ENCODE results near the gene FBXO46. TPM values are rescaled to one million over a fixed set of nuclear protein-coding genes. Genes with fewer than 3 reads are reported as not detected.
A peak's percentile ranks its signal among the peaks of the same experiment; 100 is the strongest.

The FBXO46 gene
- total and polyA plus RNA-seq, 2 of the 13 experiments (the other 11 are each of a cell fraction or from before 2014, with no cell fraction given): 6.2 to 6.4 TPM

DNA sequence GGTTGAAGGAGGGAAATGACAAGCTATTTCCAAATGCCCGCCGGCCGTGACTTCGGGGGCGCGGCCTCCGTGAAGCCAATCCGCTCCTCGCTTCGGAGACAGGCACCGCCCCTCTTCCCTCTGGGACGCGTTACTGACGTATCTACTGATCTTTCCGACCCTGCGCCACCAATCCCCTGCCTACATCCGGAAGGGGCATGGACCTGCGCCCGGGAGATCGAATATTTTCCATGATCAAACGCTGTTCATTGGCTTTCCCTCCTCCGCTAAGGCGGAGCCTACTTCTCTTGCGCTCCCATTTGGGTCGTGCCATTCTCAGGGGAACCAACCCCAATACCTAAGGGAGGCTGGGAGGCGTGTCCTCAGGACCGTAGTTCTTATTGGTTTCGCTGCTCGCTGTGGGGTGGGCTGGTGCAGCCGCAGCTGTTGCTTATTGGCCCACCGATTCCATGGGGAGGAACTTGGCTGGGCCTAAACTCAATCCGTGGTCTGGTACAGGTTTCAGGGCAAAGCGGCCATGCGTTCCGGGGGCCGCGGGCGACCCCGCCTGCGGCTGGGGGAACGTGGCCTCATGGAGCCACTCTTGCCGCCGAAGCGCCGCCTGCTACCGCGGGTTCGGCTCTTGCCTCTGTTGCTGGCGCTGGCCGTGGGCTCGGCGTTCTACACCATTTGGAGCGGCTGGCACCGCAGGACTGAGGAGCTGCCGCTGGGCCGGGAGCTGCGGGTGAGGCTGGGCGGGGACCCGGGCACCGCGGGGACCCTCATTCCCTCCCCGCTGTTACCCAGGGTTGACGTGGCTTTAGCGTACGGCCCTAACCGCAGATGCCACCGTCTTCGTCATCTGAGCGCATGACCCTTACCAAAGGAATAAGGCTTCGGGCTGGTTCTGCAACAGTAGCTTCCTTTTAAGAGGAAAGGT lies 38.2 kb downstream of the FBXO46 start, which contains the start of gene QPCTL (continued):
- 0 out of 2 replicates have a peak, but pooled peaks have one; percentile 38 for TF ChIP-seq SRY (CRISPR knock-in tag; IDR thresholded peaks at IDR 0.05)
- TF ChIP-seq ISX (CRISPR knock-in tag; conservative IDR thresholded peaks at IDR 0.05): no peak
- 0 out of 2 replicates have a peak, but pooled peaks have one; percentile 3 for TF ChIP-seq FOSL2 (CRISPR knock-in tag; IDR thresholded peaks at IDR 0.05)
- TF ChIP-seq SRF (IDR thresholded peaks at IDR 0.05; ENCODE audit: low read depth, low read length): 0 out of 2 replicates have a peak, but pooled peaks have one; percentile 42
- no peak for TF ChIP-seq ZNF660 (CRISPR knock-in tag; IDR thresholded peaks at IDR 0.05; ENCODE audit: borderline replicate concordance, low read depth)
- TF ChIP-seq MLLT10 (CRISPR knock-in tag; IDR thresholded peaks at IDR 0.05): no peak
- no peak for TF ChIP-seq KLF12 (CRISPR knock-in tag; IDR thresholded peaks at IDR 0.05; ENCODE audit: borderline replicate concordance)
- TF ChIP-seq TP53 (CRISPR knock-in tag; conservative IDR thresholded peaks at IDR 0.05): no peak
- peak; percentile 68 for TF ChIP-seq SAP130 (CRISPR knock-in tag; IDR thresholded peaks at IDR 0.05; ENCODE audit: low read depth)
- TF ChIP-seq, protein P1, sequence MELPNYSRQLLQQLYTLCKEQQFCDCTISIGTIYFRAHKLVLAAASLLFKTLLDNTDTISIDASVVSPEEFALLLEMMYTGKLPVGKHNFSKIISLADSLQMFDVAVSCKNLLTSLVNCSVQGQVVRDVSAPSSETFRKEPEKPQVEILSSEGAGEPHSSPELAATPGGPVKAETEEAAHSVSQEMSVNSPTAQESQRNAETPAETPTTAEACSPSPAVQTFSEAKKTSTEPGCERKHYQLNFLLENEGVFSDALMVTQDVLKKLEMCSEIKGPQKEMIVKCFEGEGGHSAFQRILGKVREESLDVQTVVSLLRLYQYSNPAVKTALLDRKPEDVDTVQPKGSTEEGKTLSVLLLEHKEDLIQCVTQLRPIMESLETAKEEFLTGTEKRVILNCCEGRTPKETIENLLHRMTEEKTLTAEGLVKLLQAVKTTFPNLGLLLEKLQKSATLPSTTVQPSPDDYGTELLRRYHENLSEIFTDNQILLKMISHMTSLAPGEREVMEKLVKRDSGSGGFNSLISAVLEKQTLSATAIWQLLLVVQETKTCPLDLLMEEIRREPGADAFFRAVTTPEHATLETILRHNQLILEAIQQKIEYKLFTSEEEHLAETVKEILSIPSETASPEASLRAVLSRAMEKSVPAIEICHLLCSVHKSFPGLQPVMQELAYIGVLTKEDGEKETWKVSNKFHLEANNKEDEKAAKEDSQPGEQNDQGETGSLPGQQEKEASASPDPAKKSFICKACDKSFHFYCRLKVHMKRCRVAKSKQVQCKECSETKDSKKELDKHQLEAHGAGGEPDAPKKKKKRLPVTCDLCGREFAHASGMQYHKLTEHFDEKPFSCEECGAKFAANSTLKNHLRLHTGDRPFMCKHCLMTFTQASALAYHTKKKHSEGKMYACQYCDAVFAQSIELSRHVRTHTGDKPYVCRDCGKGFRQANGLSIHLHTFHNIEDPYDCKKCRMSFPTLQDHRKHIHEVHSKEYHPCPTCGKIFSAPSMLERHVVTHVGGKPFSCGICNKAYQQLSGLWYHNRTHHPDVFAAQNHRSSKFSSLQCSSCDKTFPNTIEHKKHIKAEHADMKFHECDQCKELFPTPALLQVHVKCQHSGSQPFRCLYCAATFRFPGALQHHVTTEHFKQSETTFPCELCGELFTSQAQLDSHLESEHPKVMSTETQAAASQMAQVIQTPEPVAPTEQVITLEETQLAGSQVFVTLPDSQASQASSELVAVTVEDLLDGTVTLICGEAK (IDR thresholded peaks at IDR 0.05): no peak
- TF ChIP-seq, protein P1 (CRISPR knock-in tag; IDR thresholded peaks at IDR 0.05): peak; percentile 55
- no peak for TF ChIP-seq CBX2 (IDR thresholded peaks at IDR 0.05; ENCODE audit: low read depth, low read length)
- 0 out of 2 replicates have a peak, but pooled peaks have one; percentile 5 for TF ChIP-seq CBX2 (CRISPR knock-in tag; IDR thresholded peaks at IDR 0.05; ENCODE audit: low read depth)
- TF ChIP-seq REPIN1 (CRISPR knock-in tag; IDR thresholded peaks at IDR 0.05; ENCODE audit: borderline replicate concordance, low read depth): no peak
- TF ChIP-seq ZNF619 (CRISPR knock-in tag; IDR thresholded peaks at IDR 0.05): no peak
- TF ChIP-seq ZNF543 (CRISPR knock-in tag; IDR thresholded peaks at IDR 0.05): no peak
- TF ChIP-seq, protein P2, sequence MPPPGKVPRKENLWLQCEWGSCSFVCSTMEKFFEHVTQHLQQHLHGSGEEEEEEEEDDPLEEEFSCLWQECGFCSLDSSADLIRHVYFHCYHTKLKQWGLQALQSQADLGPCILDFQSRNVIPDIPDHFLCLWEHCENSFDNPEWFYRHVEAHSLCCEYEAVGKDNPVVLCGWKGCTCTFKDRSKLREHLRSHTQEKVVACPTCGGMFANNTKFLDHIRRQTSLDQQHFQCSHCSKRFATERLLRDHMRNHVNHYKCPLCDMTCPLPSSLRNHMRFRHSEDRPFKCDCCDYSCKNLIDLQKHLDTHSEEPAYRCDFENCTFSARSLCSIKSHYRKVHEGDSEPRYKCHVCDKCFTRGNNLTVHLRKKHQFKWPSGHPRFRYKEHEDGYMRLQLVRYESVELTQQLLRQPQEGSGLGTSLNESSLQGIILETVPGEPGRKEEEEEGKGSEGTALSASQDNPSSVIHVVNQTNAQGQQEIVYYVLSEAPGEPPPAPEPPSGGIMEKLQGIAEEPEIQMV (CRISPR knock-in tag; IDR thresholded peaks at IDR 0.05; ENCODE audit: low read depth): peak; percentile 75; the same call in 1 of the 2 replicates
- TF ChIP-seq, protein P3, sequence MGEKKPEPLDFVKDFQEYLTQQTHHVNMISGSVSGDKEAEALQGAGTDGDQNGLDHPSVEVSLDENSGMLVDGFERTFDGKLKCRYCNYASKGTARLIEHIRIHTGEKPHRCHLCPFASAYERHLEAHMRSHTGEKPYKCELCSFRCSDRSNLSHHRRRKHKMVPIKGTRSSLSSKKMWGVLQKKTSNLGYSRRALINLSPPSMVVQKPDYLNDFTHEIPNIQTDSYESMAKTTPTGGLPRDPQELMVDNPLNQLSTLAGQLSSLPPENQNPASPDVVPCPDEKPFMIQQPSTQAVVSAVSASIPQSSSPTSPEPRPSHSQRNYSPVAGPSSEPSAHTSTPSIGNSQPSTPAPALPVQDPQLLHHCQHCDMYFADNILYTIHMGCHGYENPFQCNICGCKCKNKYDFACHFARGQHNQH (CRISPR knock-in tag; IDR thresholded peaks at IDR 0.05): 0 out of 2 replicates have a peak, but pooled peaks have one; percentile 0
